OCI-LY3 (cell line): Measurements from ENCODE around the gene OSBPL8.

Source experiments
- EZH2phosphoT487 ChIP-seq: fragments of 200-600 bp; shearing (Covaris generic); IDR thresholded peaks from 2 replicates; pipeline ENCODE4 v1.6.1; 2018; ENCODE audit warnings: antibody characterized with exemption, mixed run types, low read depth
- TF ChIP-seq, protein P1 (sequence below): fragments of 200-600, 300-600 bp; sonication (generic); IDR thresholded peaks from 2 replicates; pipeline ENCODE4 v1.5.1; 2014; ENCODE audit warnings: antibody characterized with exemption, low read length, low read depth

DNA sequence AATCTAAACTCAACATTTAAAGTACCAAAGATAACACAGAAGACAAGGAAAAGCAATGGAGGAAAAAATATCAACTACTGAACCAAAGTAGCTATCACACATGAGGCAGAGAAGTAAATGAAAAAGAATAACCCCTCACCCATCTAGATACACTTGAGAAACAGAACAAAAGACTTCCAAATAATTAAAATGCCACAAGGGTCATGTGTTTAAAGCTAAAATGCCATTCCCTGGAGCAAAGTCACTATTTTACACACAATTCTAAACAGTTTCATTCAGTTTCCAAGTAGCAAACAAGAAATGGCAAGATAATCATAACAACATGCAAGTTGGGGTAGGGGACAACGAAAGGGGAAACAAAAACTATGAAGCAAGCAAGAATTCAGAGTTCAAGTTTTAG is 12.0 kb downstream of the OSBPL8 start:
- TF ChIP-seq, protein P1, sequence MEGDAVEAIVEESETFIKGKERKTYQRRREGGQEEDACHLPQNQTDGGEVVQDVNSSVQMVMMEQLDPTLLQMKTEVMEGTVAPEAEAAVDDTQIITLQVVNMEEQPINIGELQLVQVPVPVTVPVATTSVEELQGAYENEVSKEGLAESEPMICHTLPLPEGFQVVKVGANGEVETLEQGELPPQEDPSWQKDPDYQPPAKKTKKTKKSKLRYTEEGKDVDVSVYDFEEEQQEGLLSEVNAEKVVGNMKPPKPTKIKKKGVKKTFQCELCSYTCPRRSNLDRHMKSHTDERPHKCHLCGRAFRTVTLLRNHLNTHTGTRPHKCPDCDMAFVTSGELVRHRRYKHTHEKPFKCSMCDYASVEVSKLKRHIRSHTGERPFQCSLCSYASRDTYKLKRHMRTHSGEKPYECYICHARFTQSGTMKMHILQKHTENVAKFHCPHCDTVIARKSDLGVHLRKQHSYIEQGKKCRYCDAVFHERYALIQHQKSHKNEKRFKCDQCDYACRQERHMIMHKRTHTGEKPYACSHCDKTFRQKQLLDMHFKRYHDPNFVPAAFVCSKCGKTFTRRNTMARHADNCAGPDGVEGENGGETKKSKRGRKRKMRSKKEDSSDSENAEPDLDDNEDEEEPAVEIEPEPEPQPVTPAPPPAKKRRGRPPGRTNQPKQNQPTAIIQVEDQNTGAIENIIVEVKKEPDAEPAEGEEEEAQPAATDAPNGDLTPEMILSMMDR, result no peak
- no peak for TF ChIP-seq EZH2phosphoT487
